Measurements from ENCODE around the gene HECA. TPM values are rescaled to one million over a fixed set of nuclear protein-coding genes. Genes with fewer than 3 reads are reported as not detected.

HECA gene
- total RNA-seq, 3 donors from 2014 or later (not counting 1 experiment from before 2014, with no cell fraction given), result 76.5 to 80.5 (median 77.6) TPM

GRCh38 chr6:139131736-139132280 lies 3.1 kb upstream of the HECA start:
- intact Hi-C loops (cut with micrococcal nuclease), result loop anchor here (5.0 kb wide), 1 partner anchor 360 kb away; the partner anchor contains the start of gene CCDC28A
- peaks cover 15% of the 10 kb centered on the region for H3K4me1 ChIP-seq (ENCODE audit: control insufficient read depth, insufficient read depth, low read length)

DNA sequence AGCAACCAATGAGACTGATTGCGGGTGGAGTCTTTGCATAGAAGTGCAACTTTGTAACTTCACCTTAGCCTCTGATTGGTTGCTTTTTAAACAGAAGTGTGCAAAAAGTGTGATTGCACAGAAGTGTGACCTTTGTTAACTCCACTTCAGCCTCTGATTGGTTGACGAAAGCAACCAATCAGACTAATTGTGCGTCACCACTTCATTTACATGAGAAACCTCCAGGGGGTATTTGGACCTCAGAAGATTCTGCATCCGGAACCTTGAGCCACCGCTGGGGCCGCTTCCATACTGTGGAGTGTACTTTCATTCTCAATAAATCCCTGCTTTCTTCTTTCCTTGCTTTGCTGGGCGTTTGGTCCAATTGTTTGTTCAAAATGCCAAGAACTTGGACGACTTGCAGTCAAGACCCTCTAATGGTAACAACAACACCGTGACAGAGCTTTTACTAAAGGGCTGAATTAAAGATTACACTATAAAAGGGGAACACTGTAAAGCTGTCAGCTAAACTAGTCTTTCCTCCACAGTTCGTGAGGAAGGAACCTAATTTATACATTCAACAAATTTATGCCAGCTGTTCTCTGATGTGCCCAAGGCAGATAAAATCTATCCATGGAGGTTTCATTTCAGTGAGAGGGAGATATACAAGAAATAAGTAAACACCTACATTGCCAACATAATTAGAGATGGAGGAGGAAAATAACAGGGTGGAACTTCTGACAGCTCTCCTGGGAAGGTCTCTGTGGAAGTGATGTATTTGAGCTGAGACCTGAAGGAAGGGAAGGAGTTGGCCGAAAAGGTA lies 1.4 kb upstream of the HECA start:
- H3K4me3 ChIP-seq (ENCODE audit: low read length), result no peak overlapping the region

More at GRCh38 chr6:139131736-139132280, 3.1 kb upstream of the HECA start:
- no peaks in the 10 kb centered on the region for H3K9me3 Mint-ChIP-seq
- H3K36me3 ChIP-seq (ENCODE audit: control insufficient read depth, insufficient read depth, low read length), result no peaks in the 10 kb centered on the region
- peak overlapping the region; percentile 98 for H3K27ac Mint-ChIP-seq
- peaks cover 24 to 41% of the 10 kb centered on the region in 2 donors for H3K4me1 Mint-ChIP-seq
- no peak overlapping the region for H3K4me3 Mint-ChIP-seq
- WGBS (ENCODE audit: insufficient coverage), result 21% methylated on average over 2 of the region's 6 CpGs
- no peaks in the 10 kb centered on the region for H3K27me3 Mint-ChIP-seq (ENCODE audit: low read depth in 2 of 2)
- H3K4me3 ChIP-seq (ENCODE audit: low read length), result no peak overlapping the region
- TF ChIP-seq, protein P1, sequence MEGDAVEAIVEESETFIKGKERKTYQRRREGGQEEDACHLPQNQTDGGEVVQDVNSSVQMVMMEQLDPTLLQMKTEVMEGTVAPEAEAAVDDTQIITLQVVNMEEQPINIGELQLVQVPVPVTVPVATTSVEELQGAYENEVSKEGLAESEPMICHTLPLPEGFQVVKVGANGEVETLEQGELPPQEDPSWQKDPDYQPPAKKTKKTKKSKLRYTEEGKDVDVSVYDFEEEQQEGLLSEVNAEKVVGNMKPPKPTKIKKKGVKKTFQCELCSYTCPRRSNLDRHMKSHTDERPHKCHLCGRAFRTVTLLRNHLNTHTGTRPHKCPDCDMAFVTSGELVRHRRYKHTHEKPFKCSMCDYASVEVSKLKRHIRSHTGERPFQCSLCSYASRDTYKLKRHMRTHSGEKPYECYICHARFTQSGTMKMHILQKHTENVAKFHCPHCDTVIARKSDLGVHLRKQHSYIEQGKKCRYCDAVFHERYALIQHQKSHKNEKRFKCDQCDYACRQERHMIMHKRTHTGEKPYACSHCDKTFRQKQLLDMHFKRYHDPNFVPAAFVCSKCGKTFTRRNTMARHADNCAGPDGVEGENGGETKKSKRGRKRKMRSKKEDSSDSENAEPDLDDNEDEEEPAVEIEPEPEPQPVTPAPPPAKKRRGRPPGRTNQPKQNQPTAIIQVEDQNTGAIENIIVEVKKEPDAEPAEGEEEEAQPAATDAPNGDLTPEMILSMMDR (IDR thresholded peaks at IDR 0.05), result no peak
- H3K9me3 ChIP-seq (ENCODE audit: control insufficient read depth, insufficient read depth, low read length), result no peaks in the 10 kb centered on the region
- H3K27me3 ChIP-seq (ENCODE audit: control insufficient read depth, insufficient read depth, low read length), result no peaks in the 10 kb centered on the region
- no peak overlapping the region for H3K27ac ChIP-seq (ENCODE audit: low read length)
- DNase-seq, result no peak
- ATAC-seq, result no peak
- H3K36me3 Mint-ChIP-seq, result no peaks in the 10 kb centered on the region

DNA sequence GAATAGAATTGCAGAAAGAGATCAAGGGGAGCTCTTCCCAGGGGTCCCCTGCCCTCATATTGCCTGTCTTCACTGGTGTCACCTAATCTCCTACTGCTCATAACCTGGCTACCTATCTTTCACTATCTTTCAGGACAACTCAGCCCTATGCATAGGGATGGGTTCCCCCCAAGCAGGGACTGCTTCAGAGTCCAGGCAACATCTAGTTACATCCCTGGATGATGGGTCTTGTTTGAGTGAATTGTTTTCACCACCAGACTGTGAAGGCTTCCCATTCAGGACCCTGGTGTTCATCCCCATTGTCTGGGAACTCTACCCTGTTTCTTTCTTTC lies 850 bp upstream of the HECA start:
- Histone ChIP-seq H3K9me3 (ENCODE audit: control insufficient read depth, insufficient read depth, low read length) (no peaks in the 10 kb centered on the region), H3K36me3 (ENCODE audit: control insufficient read depth, insufficient read depth, low read length) (peaks cover 4% of the 10 kb centered on the region), H3K27me3 (ENCODE audit: control insufficient read depth, insufficient read depth, low read length) (no peaks in the 10 kb centered on the region), H3K27ac (ENCODE audit: low read length) (peak overlapping the region; percentile 86), H3K4me3 (ENCODE audit: low read length) (no peak overlapping the region), H3K4me1 (ENCODE audit: control insufficient read depth, insufficient read depth, low read length) (peaks cover 30% of the 10 kb centered on the region)
- H3K4me3 Mint-ChIP-seq, result peak overlapping the region; percentile 61
- no peaks in the 10 kb centered on the region for H3K27me3 Mint-ChIP-seq (ENCODE audit: low read depth in 2 of 2)
- no peaks in the 10 kb centered on the region for H3K36me3 Mint-ChIP-seq
- ATAC-seq (no peak), DNase-seq (peak in 1 of 2 donors; percentile 45)
- peaks cover 45 to 62% of the 10 kb centered on the region in 2 donors for H3K4me1 Mint-ChIP-seq
- H3K27ac Mint-ChIP-seq, result peak overlapping the region; percentile 98
- intact Hi-C loops (cut with micrococcal nuclease), result loop anchor here (2.0 to 5.0 kb wide), 2 partner anchors 145 to 362 kb away; partner anchors contain the start of genes CCDC28A and REPS1
- no peaks in the 10 kb centered on the region for H3K9me3 Mint-ChIP-seq
- TF ChIP-seq, protein P1 (IDR thresholded peaks at IDR 0.05), result no peak

More for the DNA sequence above, 1.4 kb upstream of the HECA start:
- peak overlapping the region; percentile 61 for H3K4me3 Mint-ChIP-seq
- no peaks in the 10 kb centered on the region for H3K36me3 Mint-ChIP-seq
- Histone ChIP-seq H3K27ac (ENCODE audit: low read length) (peak overlapping the region; percentile 86), H3K9me3 (ENCODE audit: control insufficient read depth, insufficient read depth, low read length) (no peaks in the 10 kb centered on the region), H3K4me1 (ENCODE audit: control insufficient read depth, insufficient read depth, low read length) (peaks cover 29% of the 10 kb centered on the region), H3K27me3 (ENCODE audit: control insufficient read depth, insufficient read depth, low read length) (no peaks in the 10 kb centered on the region), H3K36me3 (ENCODE audit: control insufficient read depth, insufficient read depth, low read length) (peaks cover 4% of the 10 kb centered on the region)
- intact Hi-C loops (cut with micrococcal nuclease), result loop anchor here (2.0 to 5.0 kb wide), 2 partner anchors 145 to 361 kb away; partner anchors contain the start of genes CCDC28A and REPS1
- H3K4me1 Mint-ChIP-seq, result peaks cover 39 to 56% of the 10 kb centered on the region in 2 donors
- H3K9me3 Mint-ChIP-seq, result no peaks in the 10 kb centered on the region
- ATAC-seq, result no peak
- WGBS (ENCODE audit: insufficient coverage), result 69% methylated on average over 10 of the region's 11 CpGs
- TF ChIP-seq, protein P1 (IDR thresholded peaks at IDR 0.05), result no peak
- H3K27ac Mint-ChIP-seq, result peak overlapping the region; percentile 98
- H3K27me3 Mint-ChIP-seq (ENCODE audit: low read depth in 2 of 2), result no peaks in the 10 kb centered on the region
- peak in 1 of 2 donors; percentile 43 for DNase-seq
